Stomach (tissue), 4 donors: ENCODE data around the gene LLGL1.

Experiments
- CTCF ChIP-seq, 7 experiments: fragments of 450-650 bp in 4 of 7; fragments of 200-600 bp in 3 of 7; sonication (generic) in 3 of 7; IDR thresholded peaks; one replicate each; pipeline ENCODE4 v1.5.1; 2016 to 2019; ENCODE audit warnings: antibody characterized with exemption in 7 of 7, control low read depth in 2 of 7, mild to moderate bottlenecking in 1 of 7
- EP300 ChIP-seq: sonication (generic); formaldehyde crosslinking; IDR thresholded peaks from one replicate; pipeline ENCODE4 v1.6.1; 2017; ENCODE audit warnings: antibody characterized with exemption
- POLR2A ChIP-seq, 4 donors: fragments of 450-650 bp; IDR thresholded peaks; one replicate each; pipeline ENCODE4 v1.6.1; 2016; ENCODE audit warnings: antibody characterized with exemption in 4 of 4, control low read depth in 2 of 4, mild to moderate bottlenecking in 1 of 4, moderate library complexity in 1 of 4

- no peak for TF ChIP-seq CTCF (IDR thresholded peaks at IDR 0.05)
- TF ChIP-seq EP300: no peak
- TF ChIP-seq POLR2A (IDR thresholded peaks at IDR 0.05): no peak
Observed at GRCh38 chr17:18179196-18179595, 46.2 kb upstream of the LLGL1 start.
